Panc1 (cell line): ENCODE measurements around the gene SCAMP5. TPM values are rescaled to one million over a fixed set of nuclear protein-coding genes. Genes with fewer than 3 reads are reported as not detected.

Source experiments
- ATAC-seq: fragments of 200-7000 bp; cut with Tn5 transposase; 2 replicates; pipeline ENCODE4 v1.9.1; 2020; ENCODE audit warnings: mild to moderate bottlenecking, moderate library complexity
- BruUV-seq: library from RNA; stranded (reverse); fragments of 400-500 nt; replicated peaks from 2 replicates; lab custom pipeline; 2021; lab: Mats Ljungman, UMichigan
- CTCF ChIA-PET: fragments of 300-600 bp; sonication (Branson Sonifier 250); formaldehyde crosslinking; loops from one replicate; lab custom pipeline; 2022; ENCODE audit warnings: antibody characterized with exemption; lab: Charles Lee
- POLR2A ChIA-PET: fragments of 300-600 bp; sonication (Branson Sonifier 250); formaldehyde crosslinking; loops from one replicate; lab custom pipeline; 2022; ENCODE audit warnings: antibody characterized with exemption; lab: Charles Lee
- DNase-seq: peaks from one replicate; pipeline ENCODE4 v3.0.0-alpha.2; 2010; ENCODE audit warnings: low read depth, low spot score
- H3K27ac ChIP-seq: 2 replicates; pipeline ENCODE4 v1.5.1; 2011; ENCODE audit warnings: mild to moderate bottlenecking, low read length, inconsistent platforms
- H3K27me3 ChIP-seq: fragments of 200-500 bp; sonication (Bioruptor generic); 2 replicates; pipeline ENCODE4 v1.6.0; 2014; ENCODE audit warnings: low read length, inconsistent platforms; ENCODE audit not compliant: control insufficient read depth, insufficient read depth
- H3K36me3 ChIP-seq: fragments of 200-500 bp; sonication (Bioruptor generic); 2 replicates; pipeline ENCODE4 v1.5.1; 2014; ENCODE audit warnings: inconsistent platforms, mild to moderate bottlenecking, low read length, moderate library complexity; ENCODE audit not compliant: control insufficient read depth, insufficient read depth
- H3K4me1 ChIP-seq: 2 replicates; pipeline ENCODE4 v1.5.1; 2011; ENCODE audit warnings: inconsistent platforms, mild to moderate bottlenecking, low read length, moderate library complexity; ENCODE audit not compliant: control insufficient read depth, insufficient read depth
- H3K4me3 ChIP-seq, 2 experiments: 2 replicates each; pipeline ENCODE4 v1.5.1; 2011 to 2012; ENCODE audit warnings: low read depth in 2 of 2, low read length in 2 of 2, mild to moderate bottlenecking in 2 of 2, inconsistent platforms in 1 of 2, moderate library complexity in 1 of 2
- H3K9me3 ChIP-seq: fragments of 200-500 bp; sonication (Bioruptor generic); 2 replicates; pipeline ENCODE4 v1.5.1; 2014; ENCODE audit warnings: low read depth, mild to moderate bottlenecking, inconsistent platforms, low read length, moderate library complexity; ENCODE audit not compliant: control insufficient read depth, insufficient read depth
- POLR2AphosphoS5 ChIP-seq: IDR thresholded peaks from 2 replicates; pipeline ENCODE4 v1.6.1; 2012; ENCODE audit warnings: mild to moderate bottlenecking, low read depth, low read length, moderate library complexity
- SIN3A ChIP-seq: IDR thresholded peaks from 2 replicates; pipeline ENCODE4 v1.6.1; 2012; ENCODE audit warnings: low read depth, mild to moderate bottlenecking, low read length, moderate library complexity, borderline replicate concordance; ENCODE audit not compliant: insufficient read depth
- TCF7L2 ChIP-seq: IDR thresholded peaks from 2 replicates; pipeline ENCODE4 v1.6.1; 2011; ENCODE audit warnings: mild to moderate bottlenecking, low read depth, low read length, inconsistent platforms
- in situ Hi-C: cut with HindIII; loops from 2 replicates; pipeline ENCODE4 v1.10.0; 2016; ENCODE audit warnings: low sequenced_read_pairs, low pct_unique_long_range_greater_than_20kb
- intact Hi-C: fragments of 100-400 bp; cut with micrococcal nuclease; formaldehyde crosslinking; loops from one replicate; pipeline ENCODE4 v1.10.0; 2022; ENCODE audit not compliant: unreplicated experiment
- total RNA-seq: library from RNA; stranded (reverse); gene quantifications from one replicate; pipeline ENCODE4 v1.2.1, GENCODE V29; 2021; ENCODE audit not compliant: unreplicated experiment
- TF ChIP-seq, protein P1 (sequence below): fragments of 450-650 bp; IDR thresholded peaks from 2 replicates; pipeline ENCODE4 v1.5.1; 2017; ENCODE audit warnings: mild to moderate bottlenecking
- TF ChIP-seq, protein P2 (sequence below), 2 experiments: IDR thresholded peaks; 2 replicates each; pipeline ENCODE4 v1.6.1; 2011 to 2012; ENCODE audit warnings: low read depth in 2 of 2, control low read depth in 1 of 2, low read length in 1 of 2, mild to moderate bottlenecking in 1 of 2, moderate library complexity in 1 of 2; ENCODE audit not compliant: insufficient read depth in 1 of 2

SCAMP5 gene
- total RNA-seq, 1 experiment from 2014 or later = 11.2 TPM

DNA sequence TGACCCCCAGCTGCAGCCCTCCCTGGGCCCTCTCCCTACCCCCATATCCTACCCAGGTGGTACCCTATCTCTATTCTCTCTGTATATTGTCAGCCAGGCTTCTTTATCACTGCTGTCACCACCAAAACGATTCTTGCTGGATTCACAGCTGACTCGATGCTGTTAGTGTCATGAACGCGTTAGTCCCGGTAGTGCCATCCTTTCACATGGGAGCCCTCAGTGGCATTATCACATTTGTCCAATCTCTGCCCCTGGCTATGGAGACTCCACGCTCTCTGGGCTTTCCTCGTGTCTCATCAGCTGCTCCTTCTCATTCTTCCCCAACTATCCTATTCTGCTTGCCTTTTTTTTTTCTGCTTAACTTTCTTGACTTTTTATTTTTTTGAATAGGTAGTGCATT is 7.0 kb downstream of the SCAMP5 start:
- H3K27me3 ChIP-seq = no peaks in the 10 kb centered on the region
- in situ Hi-C loops = no loop called here

DNA sequence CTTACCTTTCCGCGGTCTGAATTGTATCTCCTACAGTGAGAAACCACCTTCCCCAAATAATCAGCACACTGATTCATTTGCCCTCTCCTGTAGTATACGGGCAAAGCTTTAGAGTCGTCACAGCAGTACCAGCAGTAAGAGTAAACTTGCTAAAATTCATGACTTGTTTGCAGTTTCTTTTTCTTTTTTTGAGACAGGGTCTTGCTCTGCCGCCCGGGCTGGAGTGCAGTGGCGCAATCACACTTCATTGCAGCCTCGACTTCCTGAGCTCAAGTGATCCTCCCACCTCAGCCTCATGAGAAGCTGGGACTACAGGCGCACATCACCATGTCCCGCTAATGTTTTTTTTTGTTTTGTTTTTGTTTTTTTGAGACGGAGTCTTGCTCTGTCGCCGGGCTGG is 11.9 kb downstream of the SCAMP5 start:
- H3K27ac ChIP-seq = no peak overlapping the region
- ATAC-seq (no peak), DNase-seq (no peak)
- no peaks in the 10 kb centered on the region for H3K9me3 ChIP-seq
- no peaks in the 10 kb centered on the region for H3K27me3 ChIP-seq
- H3K4me3 ChIP-seq = no peak overlapping the region
- H3K4me1 ChIP-seq = no peaks in the 10 kb centered on the region
- POLR2A ChIA-PET = no interaction called here
- H3K36me3 ChIP-seq = no peaks in the 10 kb centered on the region
- CTCF ChIA-PET = interaction anchor here (0.7 kb wide), 1 partner anchor 30 kb away, joined by 7 read pairs; no protein-coding TSS in a partner anchor
- intact Hi-C loops (no loop called here), in situ Hi-C loops (no loop called here)
- TF ChIP-seq, protein P1, sequence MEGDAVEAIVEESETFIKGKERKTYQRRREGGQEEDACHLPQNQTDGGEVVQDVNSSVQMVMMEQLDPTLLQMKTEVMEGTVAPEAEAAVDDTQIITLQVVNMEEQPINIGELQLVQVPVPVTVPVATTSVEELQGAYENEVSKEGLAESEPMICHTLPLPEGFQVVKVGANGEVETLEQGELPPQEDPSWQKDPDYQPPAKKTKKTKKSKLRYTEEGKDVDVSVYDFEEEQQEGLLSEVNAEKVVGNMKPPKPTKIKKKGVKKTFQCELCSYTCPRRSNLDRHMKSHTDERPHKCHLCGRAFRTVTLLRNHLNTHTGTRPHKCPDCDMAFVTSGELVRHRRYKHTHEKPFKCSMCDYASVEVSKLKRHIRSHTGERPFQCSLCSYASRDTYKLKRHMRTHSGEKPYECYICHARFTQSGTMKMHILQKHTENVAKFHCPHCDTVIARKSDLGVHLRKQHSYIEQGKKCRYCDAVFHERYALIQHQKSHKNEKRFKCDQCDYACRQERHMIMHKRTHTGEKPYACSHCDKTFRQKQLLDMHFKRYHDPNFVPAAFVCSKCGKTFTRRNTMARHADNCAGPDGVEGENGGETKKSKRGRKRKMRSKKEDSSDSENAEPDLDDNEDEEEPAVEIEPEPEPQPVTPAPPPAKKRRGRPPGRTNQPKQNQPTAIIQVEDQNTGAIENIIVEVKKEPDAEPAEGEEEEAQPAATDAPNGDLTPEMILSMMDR = no peak
- no peak for TF ChIP-seq POLR2AphosphoS5
- TF ChIP-seq SIN3A = no peak
- TF ChIP-seq, protein P2, sequence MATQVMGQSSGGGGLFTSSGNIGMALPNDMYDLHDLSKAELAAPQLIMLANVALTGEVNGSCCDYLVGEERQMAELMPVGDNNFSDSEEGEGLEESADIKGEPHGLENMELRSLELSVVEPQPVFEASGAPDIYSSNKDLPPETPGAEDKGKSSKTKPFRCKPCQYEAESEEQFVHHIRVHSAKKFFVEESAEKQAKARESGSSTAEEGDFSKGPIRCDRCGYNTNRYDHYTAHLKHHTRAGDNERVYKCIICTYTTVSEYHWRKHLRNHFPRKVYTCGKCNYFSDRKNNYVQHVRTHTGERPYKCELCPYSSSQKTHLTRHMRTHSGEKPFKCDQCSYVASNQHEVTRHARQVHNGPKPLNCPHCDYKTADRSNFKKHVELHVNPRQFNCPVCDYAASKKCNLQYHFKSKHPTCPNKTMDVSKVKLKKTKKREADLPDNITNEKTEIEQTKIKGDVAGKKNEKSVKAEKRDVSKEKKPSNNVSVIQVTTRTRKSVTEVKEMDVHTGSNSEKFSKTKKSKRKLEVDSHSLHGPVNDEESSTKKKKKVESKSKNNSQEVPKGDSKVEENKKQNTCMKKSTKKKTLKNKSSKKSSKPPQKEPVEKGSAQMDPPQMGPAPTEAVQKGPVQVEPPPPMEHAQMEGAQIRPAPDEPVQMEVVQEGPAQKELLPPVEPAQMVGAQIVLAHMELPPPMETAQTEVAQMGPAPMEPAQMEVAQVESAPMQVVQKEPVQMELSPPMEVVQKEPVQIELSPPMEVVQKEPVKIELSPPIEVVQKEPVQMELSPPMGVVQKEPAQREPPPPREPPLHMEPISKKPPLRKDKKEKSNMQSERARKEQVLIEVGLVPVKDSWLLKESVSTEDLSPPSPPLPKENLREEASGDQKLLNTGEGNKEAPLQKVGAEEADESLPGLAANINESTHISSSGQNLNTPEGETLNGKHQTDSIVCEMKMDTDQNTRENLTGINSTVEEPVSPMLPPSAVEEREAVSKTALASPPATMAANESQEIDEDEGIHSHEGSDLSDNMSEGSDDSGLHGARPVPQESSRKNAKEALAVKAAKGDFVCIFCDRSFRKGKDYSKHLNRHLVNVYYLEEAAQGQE (IDR thresholded peaks at IDR 0.05; ENCODE audit: insufficient read depth in 1 of 2, low read depth in 2 of 2, low read length in 1 of 2) = no peak
- no peak for TF ChIP-seq TCF7L2
- BruUV-seq = no TSS peak

More for the DNA sequence above, 7.0 kb downstream of the SCAMP5 start:
- Histone ChIP-seq H3K9me3 (no peaks in the 10 kb centered on the region), H3K36me3 (no peaks in the 10 kb centered on the region), H3K4me3 (no peak overlapping the region), H3K27ac (no peak overlapping the region), H3K4me1 (no peaks in the 10 kb centered on the region)
- CTCF ChIA-PET = interaction anchor here (0.6 kb wide), 1 partner anchor 229 kb away, joined by 8 read pairs; no protein-coding TSS in a partner anchor
- ATAC-seq (no peak), DNase-seq (no peak)
- TF ChIP-seq, protein P1 = no peak
- TF ChIP-seq POLR2AphosphoS5 (no peak), TCF7L2 (no peak), SIN3A (no peak)
- TF ChIP-seq, protein P2 (IDR thresholded peaks at IDR 0.05; ENCODE audit: insufficient read depth in 1 of 2, low read depth in 2 of 2, low read length in 1 of 2) = no peak
- POLR2A ChIA-PET = interaction anchor here (0.7 kb wide), 1 partner anchor 21 kb away, joined by 14 read pairs; no protein-coding TSS in a partner anchor
- intact Hi-C loops = no loop called here
- BruUV-seq = no TSS peak
